Common myeloid progenitor, CD34-positive (primary cell): Measurements from ENCODE around the gene OMP.
"Not testable (repeated sequence)": the region's sequence is repeated elsewhere in the genome, so short reads cannot be mapped to it uniquely, and the experiment has no call there.

Experiments used
- CTCF ChIA-PET: fragments of 350-600 bp; sonication (Branson Sonifier 250); formaldehyde crosslinking; loops from one replicate; lab custom pipeline; 2021; ENCODE audit warnings: antibody characterized with exemption; lab: Charles Lee
- POLR2A ChIA-PET: fragments of 350-600 bp; sonication (Branson Sonifier 250); formaldehyde crosslinking; loops from one replicate; lab custom pipeline; 2021; ENCODE audit warnings: antibody characterized with exemption; lab: Charles Lee
- DNase-seq, 3 donors: peaks; one replicate each; pipeline versions ENCODE4 v3.0.0 to v3.0.0-alpha.2; 2013
- H3K27ac ChIP-seq, 2 experiments: 1 replicate in 1 of 2; 2 replicates in 1 of 2; pipeline ENCODE4 v1.7.0; 2013; ENCODE audit warnings: inconsistent platforms in 2 of 2, low read length in 2 of 2, mild to moderate bottlenecking in 2 of 2, low read depth in 1 of 2, moderate library complexity in 1 of 2; ENCODE audit not compliant: severe bottlenecking in 2 of 2, insufficient read depth in 1 of 2, poor library complexity in 1 of 2
- H3K27me3 ChIP-seq, 5 experiments: replicated peaks in 2 of 5; 1 replicate in 3 of 5; 2 replicates in 2 of 5; pipeline versions ENCODE4 v1.6.1 to v1.7.0; 2013; ENCODE audit warnings: low read length in 4 of 5, mild to moderate bottlenecking in 2 of 5, moderate library complexity in 2 of 5, inconsistent platforms in 1 of 5; ENCODE audit not compliant: insufficient read depth in 5 of 5, control insufficient read depth in 4 of 5
- H3K36me3 ChIP-seq, 4 experiments: 1 replicate in 2 of 4; 2 replicates in 2 of 4; pipeline versions ENCODE4 v1.6.1 to v1.7.0; 2013; ENCODE audit warnings: low read length in 3 of 4, control low read depth in 1 of 4, mild to moderate bottlenecking in 1 of 4; ENCODE audit not compliant: control insufficient read depth in 4 of 4, insufficient read depth in 4 of 4
- H3K4me1 ChIP-seq, 4 experiments: 1 replicate in 3 of 4; 2 replicates in 1 of 4; pipeline versions ENCODE4 v1.6.1 to v1.7.1; 2013; ENCODE audit warnings: low read length in 3 of 4, mild to moderate bottlenecking in 3 of 4, control low read depth in 1 of 4, inconsistent platforms in 1 of 4, moderate library complexity in 1 of 4; ENCODE audit not compliant: control insufficient read depth in 4 of 4, insufficient read depth in 4 of 4; ENCODE audit errors: control extremely low read depth in 1 of 4
- H3K4me3 ChIP-seq, 7 experiments: 1 replicate in 4 of 7; 2 replicates in 3 of 7; pipeline versions ENCODE4 v1.5.1 to v1.7.0; 2013; ENCODE audit warnings: mild to moderate bottlenecking in 7 of 7, low read length in 6 of 7, moderate library complexity in 6 of 7, inconsistent platforms in 2 of 7, low read depth in 2 of 7, control low read depth in 1 of 7; ENCODE audit not compliant: insufficient read depth in 4 of 7, control insufficient read depth in 1 of 7; ENCODE audit errors: extremely low read depth in 1 of 7
- H3K9me3 ChIP-seq, 5 experiments: 1 replicate in 4 of 5; 2 replicates in 1 of 5; pipeline versions ENCODE4 v1.6.1 to v1.7.1; 2013; ENCODE audit warnings: low read length in 4 of 5, mild to moderate bottlenecking in 2 of 5, inconsistent platforms in 1 of 5, low read depth in 1 of 5, moderate library complexity in 1 of 5; ENCODE audit not compliant: control insufficient read depth in 4 of 5, insufficient read depth in 2 of 5; ENCODE audit errors: control extremely low read depth in 1 of 5
- WGBS: methylation state at CpG from one replicate; pipeline ENCODE4 v1.1.5; 2013; ENCODE audit not compliant: insufficient coverage; 5-methylcytosine and 5-hydroxymethylcytosine counted together

OMP gene

GRCh38 chr11:77095551-77096490 is 6.8 kb upstream of the OMP start:
- Histone ChIP-seq H3K27ac (no peak overlapping the region), H3K9me3 (no peaks in the 10 kb centered on the region), H3K4me3 (no peak overlapping the region), H3K27me3 (no peaks in the 10 kb centered on the region), H3K36me3 (no peaks in the 10 kb centered on the region), H3K4me1 (peaks cover 0 to 2% (median under 1%) of the 10 kb centered on the region in 4 experiments)
- DNase-seq = no peak
- ChIA-PET CTCF (interaction anchor here (1.0 to 6.0 kb wide), 6 partner anchors 8 to 51 kb away, joined by 3 to 36 read pairs (median 7); no protein-coding TSS in a partner anchor), POLR2A (no interaction called here)
- WGBS = 98% methylated on average over 21 of the region's 21 CpGs

- POLR2A ChIA-PET = no interaction called here
- 100% methylated on average over 2 of the region's 8 CpGs for WGBS
- H3K36me3 ChIP-seq = no peaks in the 10 kb centered on the region
- no peak overlapping the region for H3K4me3 ChIP-seq
- H3K9me3 ChIP-seq = no peaks in the 10 kb centered on the region
- no peak for DNase-seq
- H3K27me3 ChIP-seq = no peaks in the 10 kb centered on the region
- no peaks in the 10 kb centered on the region for H3K4me1 ChIP-seq
- H3K27ac ChIP-seq = no peak overlapping the region
- CTCF ChIA-PET = interaction anchor here (1.0 to 1.7 kb wide), 2 partner anchors 24 kb away, joined by 3 to 4 read pairs; no protein-coding TSS in a partner anchor
Observed at GRCh38 chr11:77096591-77097019, 6.0 kb upstream of the OMP start.

- DNase-seq, H3K27me3 ChIP-seq, H3K4me1 ChIP-seq, H3K27ac ChIP-seq, POLR2A ChIA-PET, H3K4me3 ChIP-seq, H3K9me3 ChIP-seq, H3K36me3 ChIP-seq: not testable (repeated sequence)
- WGBS = 100% methylated on average over 3 of the region's 4 CpGs
- CTCF ChIA-PET = interaction anchor here (1.0 kb wide), 1 partner anchor 23 kb away, joined by 3 read pairs; no protein-coding TSS in a partner anchor
Observed at GRCh38 chr11:77097180-77097579, 5.5 kb upstream of the OMP start.

GRCh38 chr11:77100166-77101042 is 2.2 kb upstream of the OMP start:
- CTCF ChIA-PET = interaction anchor here (0.8 to 4.9 kb wide), 10 partner anchors 9 to 87 kb away, joined by 3 to 39 read pairs (median 4); partner anchors contain the start of genes B3GNT6 and MYO7A
- no peak for DNase-seq
- Histone ChIP-seq H3K4me3 (no peak overlapping the region), H3K27me3 (no peaks in the 10 kb centered on the region), H3K27ac (no peak overlapping the region), H3K36me3 (no peaks in the 10 kb centered on the region), H3K9me3 (no peaks in the 10 kb centered on the region), H3K4me1 (no peaks in the 10 kb centered on the region)
- POLR2A ChIA-PET = no interaction called here
- 94% methylated on average over 13 of the region's 14 CpGs for WGBS

- H3K4me1 ChIP-seq = no peaks in the 10 kb centered on the region
- ChIA-PET CTCF (interaction anchor here (1.0 to 4.9 kb wide), 9 partner anchors 10 to 87 kb away, joined by 3 to 39 read pairs (median 4); partner anchors contain the start of gene MYO7A), POLR2A (no interaction called here)
- no peak overlapping the region for H3K27ac ChIP-seq
- WGBS = 97% methylated on average over 4 of the region's 5 CpGs
- H3K4me3 ChIP-seq = no peak overlapping the region
- no peaks in the 10 kb centered on the region for H3K9me3 ChIP-seq
- peak; percentile 45 to 67 (median 64) for DNase-seq
- H3K27me3 ChIP-seq = no peaks in the 10 kb centered on the region
- H3K36me3 ChIP-seq = no peaks in the 10 kb centered on the region
Observed at GRCh38 chr11:77101043-77101537, 1.6 kb upstream of the OMP start.

GRCh38 chr11:77103319-77103718 is 679 bp downstream of the OMP start:
- Histone ChIP-seq H3K36me3 (no peaks in the 10 kb centered on the region), H3K4me3 (no peak overlapping the region), H3K27ac (no peak overlapping the region), H3K27me3 (no peaks in the 10 kb centered on the region), H3K4me1 (no peaks in the 10 kb centered on the region), H3K9me3 (no peaks in the 10 kb centered on the region)
- ChIA-PET POLR2A (no interaction called here), CTCF (interaction anchor here (0.6 to 4.9 kb wide), 4 partner anchors 8 to 14 kb away, joined by 3 to 39 read pairs (median 7); no protein-coding TSS in a partner anchor)
- DNase-seq = no peak
- 100% methylated on average over 1 of the region's 2 CpGs for WGBS
